ENCODE measurements around the gene NKAIN4. TPM values are rescaled to one million over a fixed set of nuclear protein-coding genes. Genes with fewer than 3 reads are reported as not detected.

Gene NKAIN4
- not detected in 2 replicates for total RNA-seq (2014; rRNA removed; shearing (Covaris generic))
- not detected in 2 replicates for total RNA-seq (2022)
- Bru-seq, nascent RNA: not detected
- BruChase-seq, experiment 1, labeled RNA remaining after a 6-hour chase: percentile 18 among the genes with signal in this experiment
- percentile 4 among the genes with signal in this experiment for BruChase-seq, experiment 2, labeled RNA remaining after a 2-hour chase
- long read RNA-seq: 0 reads

- Histone ChIP-seq H3K36me3 (ENCODE audit: insufficient read depth, low read length) (no peaks in the 10 kb centered on the region), H3K9me3 (ENCODE audit: low read length) (no peaks in the 10 kb centered on the region), H4K20me1 (ENCODE audit: insufficient read depth, low read length) (no peaks in the 10 kb centered on the region), H3K4me3 (ENCODE audit: low read depth, low read length, poor library complexity, severe bottlenecking) (no peak within 1 kb of the TSS), H3K4me2 (ENCODE audit: low read length) (no peak within 1 kb of the TSS), H3K27ac (ENCODE audit: low read depth, low read length, poor library complexity, severe bottlenecking) (no peak within 1 kb of the TSS), H2AFZ (ENCODE audit: low read length) (no peak within 1 kb of the TSS), H3K4me1 (ENCODE audit: insufficient read depth, low read length, poor library complexity, severe bottlenecking) (no peaks in the 10 kb centered on the region), H3K9me2 (ENCODE audit: insufficient read depth, low read length) (no peaks in the 10 kb centered on the region), H3K79me2 (ENCODE audit: insufficient read depth, low read depth, low read length) (no peaks in the 10 kb centered on the region)
- BruUV-seq (replicated peaks): no TSS peak
- no peak for TF ChIP-seq EZH2phosphoT487 (IDR thresholded peaks at IDR 0.05; ENCODE audit: borderline replicate concordance, low read depth, low read length)
- TF ChIP-seq, protein P1, sequence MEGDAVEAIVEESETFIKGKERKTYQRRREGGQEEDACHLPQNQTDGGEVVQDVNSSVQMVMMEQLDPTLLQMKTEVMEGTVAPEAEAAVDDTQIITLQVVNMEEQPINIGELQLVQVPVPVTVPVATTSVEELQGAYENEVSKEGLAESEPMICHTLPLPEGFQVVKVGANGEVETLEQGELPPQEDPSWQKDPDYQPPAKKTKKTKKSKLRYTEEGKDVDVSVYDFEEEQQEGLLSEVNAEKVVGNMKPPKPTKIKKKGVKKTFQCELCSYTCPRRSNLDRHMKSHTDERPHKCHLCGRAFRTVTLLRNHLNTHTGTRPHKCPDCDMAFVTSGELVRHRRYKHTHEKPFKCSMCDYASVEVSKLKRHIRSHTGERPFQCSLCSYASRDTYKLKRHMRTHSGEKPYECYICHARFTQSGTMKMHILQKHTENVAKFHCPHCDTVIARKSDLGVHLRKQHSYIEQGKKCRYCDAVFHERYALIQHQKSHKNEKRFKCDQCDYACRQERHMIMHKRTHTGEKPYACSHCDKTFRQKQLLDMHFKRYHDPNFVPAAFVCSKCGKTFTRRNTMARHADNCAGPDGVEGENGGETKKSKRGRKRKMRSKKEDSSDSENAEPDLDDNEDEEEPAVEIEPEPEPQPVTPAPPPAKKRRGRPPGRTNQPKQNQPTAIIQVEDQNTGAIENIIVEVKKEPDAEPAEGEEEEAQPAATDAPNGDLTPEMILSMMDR (conservative IDR thresholded peaks at IDR 0.05; ENCODE audit: low read length): no peak
- CTCF ChIA-PET (ENCODE audit: unreplicated experiment): no interaction called here
- intact Hi-C loops (cut with micrococcal nuclease; ENCODE audit: unreplicated experiment): no loop called here
- POLR2A ChIA-PET: no interaction called here
- no peak for DNase-seq (ENCODE audit: low spot score)
These were observed at the start of gene NKAIN4 for GRCh38 chr20:63254232-63254605. Gene NKAIN4, minus strand, starts transcription at chr20:63254463. Its CDS starts 13 bp downstream, at chr20:63254450.

GRCh38 chr20:63303095-63303666 is 48.9 kb upstream of the NKAIN4 start:
- no peak overlapping the region for H3K27ac ChIP-seq (ENCODE audit: low read depth, low read length, poor library complexity, severe bottlenecking)
- TF ChIP-seq, protein P1 (conservative IDR thresholded peaks at IDR 0.05; ENCODE audit: low read length): no peak
- TF ChIP-seq EZH2phosphoT487 (IDR thresholded peaks at IDR 0.05; ENCODE audit: borderline replicate concordance, low read depth, low read length): no peak
- DNase-seq (ENCODE audit: low spot score): no peak
- H3K9me3 ChIP-seq (ENCODE audit: low read length): peaks cover 3% of the 10 kb centered on the region; the same call in 1 of the 2 replicates
- H3K4me2 ChIP-seq (ENCODE audit: low read length): no peak overlapping the region
- no peaks in the 10 kb centered on the region for H4K20me1 ChIP-seq (ENCODE audit: insufficient read depth, low read length)
- H3K4me3 ChIP-seq (ENCODE audit: low read depth, low read length, poor library complexity, severe bottlenecking): no peak overlapping the region
- intact Hi-C loops (cut with micrococcal nuclease; ENCODE audit: unreplicated experiment): no loop called here
- CTCF ChIA-PET (ENCODE audit: unreplicated experiment): no interaction called here
- H3K79me2 ChIP-seq (ENCODE audit: insufficient read depth, low read depth, low read length): no peaks in the 10 kb centered on the region
- POLR2A ChIA-PET: no interaction called here
- H3K36me3 ChIP-seq (ENCODE audit: insufficient read depth, low read length): no peaks in the 10 kb centered on the region
- H2AFZ ChIP-seq (ENCODE audit: low read length): no peak overlapping the region
- no peaks in the 10 kb centered on the region for H3K9me2 ChIP-seq (ENCODE audit: insufficient read depth, low read length)
- no TSS peak for BruUV-seq (replicated peaks)
- H3K4me1 ChIP-seq (ENCODE audit: insufficient read depth, low read length, poor library complexity, severe bottlenecking): no peaks in the 10 kb centered on the region

GRCh38 chr20:63301671-63302070 is 47.4 kb upstream of the NKAIN4 start:
- no peak overlapping the region for H3K4me2 ChIP-seq (ENCODE audit: low read length)
- H4K20me1 ChIP-seq (ENCODE audit: insufficient read depth, low read length): no peaks in the 10 kb centered on the region
- DNase-seq (ENCODE audit: low spot score): no peak
- no peaks in the 10 kb centered on the region for H3K9me2 ChIP-seq (ENCODE audit: insufficient read depth, low read length)
- no peaks in the 10 kb centered on the region for H3K79me2 ChIP-seq (ENCODE audit: insufficient read depth, low read depth, low read length)
- peaks cover 3% of the 10 kb centered on the region; the same call in 1 of the 2 replicates for H3K9me3 ChIP-seq (ENCODE audit: low read length)
- TF ChIP-seq EZH2phosphoT487 (IDR thresholded peaks at IDR 0.05; ENCODE audit: borderline replicate concordance, low read depth, low read length): no peak
- TF ChIP-seq, protein P1 (conservative IDR thresholded peaks at IDR 0.05; ENCODE audit: low read length): no peak
- POLR2A ChIA-PET: no interaction called here
- no peak overlapping the region for H3K4me3 ChIP-seq (ENCODE audit: low read depth, low read length, poor library complexity, severe bottlenecking)
- H3K4me1 ChIP-seq (ENCODE audit: insufficient read depth, low read length, poor library complexity, severe bottlenecking): no peaks in the 10 kb centered on the region
- BruUV-seq (replicated peaks): no TSS peak
- no peak overlapping the region for H3K27ac ChIP-seq (ENCODE audit: low read depth, low read length, poor library complexity, severe bottlenecking)
- CTCF ChIA-PET (ENCODE audit: unreplicated experiment): no interaction called here
- H3K36me3 ChIP-seq (ENCODE audit: insufficient read depth, low read length): no peaks in the 10 kb centered on the region
- no peak overlapping the region for H2AFZ ChIP-seq (ENCODE audit: low read length)
- intact Hi-C loops (cut with micrococcal nuclease; ENCODE audit: unreplicated experiment): no loop called here

All from OCI-LY7 (cell line).